GM10266 (cell line): Measurements from ENCODE around the gene GALC.

Experiments used
- DNase-seq: peaks from one replicate; pipeline ENCODE4 v3.0.0; 2012; ENCODE audit errors: extremely low spot score
- TF ChIP-seq, protein P1 (sequence below): IDR thresholded peaks from 2 replicates; pipeline ENCODE4 v1.5.1; 2012; ENCODE audit warnings: mild to moderate bottlenecking, low read depth; ENCODE audit not compliant: control insufficient read depth, insufficient read depth; ENCODE audit errors: missing control alignments

Gene GALC

DNA sequence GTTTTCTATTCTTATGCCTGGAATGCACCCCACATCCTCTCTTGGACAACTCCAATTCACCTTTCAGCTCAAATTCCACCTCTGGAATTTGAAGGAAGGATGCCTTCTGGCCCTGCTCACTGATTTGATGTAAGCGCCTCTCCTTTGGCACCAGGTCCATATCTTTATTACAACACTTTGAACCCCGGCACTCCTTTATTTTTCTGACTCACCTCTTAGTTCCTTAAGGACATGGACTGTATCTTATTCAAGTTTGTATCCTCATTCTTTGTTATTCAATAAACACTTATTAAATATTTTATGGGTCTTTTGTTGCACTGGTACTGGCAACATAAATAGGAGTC, 3.1 kb downstream of the GALC start:
- TF ChIP-seq, protein P1, sequence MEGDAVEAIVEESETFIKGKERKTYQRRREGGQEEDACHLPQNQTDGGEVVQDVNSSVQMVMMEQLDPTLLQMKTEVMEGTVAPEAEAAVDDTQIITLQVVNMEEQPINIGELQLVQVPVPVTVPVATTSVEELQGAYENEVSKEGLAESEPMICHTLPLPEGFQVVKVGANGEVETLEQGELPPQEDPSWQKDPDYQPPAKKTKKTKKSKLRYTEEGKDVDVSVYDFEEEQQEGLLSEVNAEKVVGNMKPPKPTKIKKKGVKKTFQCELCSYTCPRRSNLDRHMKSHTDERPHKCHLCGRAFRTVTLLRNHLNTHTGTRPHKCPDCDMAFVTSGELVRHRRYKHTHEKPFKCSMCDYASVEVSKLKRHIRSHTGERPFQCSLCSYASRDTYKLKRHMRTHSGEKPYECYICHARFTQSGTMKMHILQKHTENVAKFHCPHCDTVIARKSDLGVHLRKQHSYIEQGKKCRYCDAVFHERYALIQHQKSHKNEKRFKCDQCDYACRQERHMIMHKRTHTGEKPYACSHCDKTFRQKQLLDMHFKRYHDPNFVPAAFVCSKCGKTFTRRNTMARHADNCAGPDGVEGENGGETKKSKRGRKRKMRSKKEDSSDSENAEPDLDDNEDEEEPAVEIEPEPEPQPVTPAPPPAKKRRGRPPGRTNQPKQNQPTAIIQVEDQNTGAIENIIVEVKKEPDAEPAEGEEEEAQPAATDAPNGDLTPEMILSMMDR, result no peak
- no peak for DNase-seq

DNA sequence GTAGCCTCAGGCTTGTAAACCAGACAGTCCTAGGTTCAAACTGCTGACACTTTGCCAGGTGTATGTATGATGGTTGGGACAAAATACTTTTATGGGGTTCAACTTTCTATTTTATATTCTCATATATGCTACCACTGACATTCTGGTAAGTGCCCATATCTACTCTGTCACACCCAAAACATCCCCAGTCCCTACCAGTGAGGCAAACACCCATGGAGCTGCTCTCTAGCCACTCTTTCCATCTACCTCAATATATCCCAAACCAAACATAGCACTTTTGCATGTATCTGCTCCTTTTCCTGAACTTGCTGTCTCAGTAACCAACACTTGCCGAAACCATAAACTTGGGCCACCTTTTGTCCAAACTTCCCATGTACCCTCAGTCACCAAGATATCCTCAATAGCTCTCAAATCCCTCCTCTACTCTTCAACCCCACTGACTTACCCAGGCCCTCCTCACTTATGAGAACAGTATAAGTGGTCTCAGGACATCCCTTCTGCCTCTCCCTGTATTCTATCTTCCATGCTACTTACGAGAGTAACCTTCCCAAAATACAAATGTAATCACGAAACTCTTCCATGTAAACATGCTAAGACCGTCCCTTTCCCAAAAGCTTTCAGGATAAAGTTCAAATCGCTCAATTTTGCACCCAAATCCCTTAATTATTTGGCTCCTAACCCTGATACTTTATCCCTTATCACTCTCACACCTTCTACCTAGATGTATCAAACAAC, 3.6 kb downstream of the GALC start:
- no peak for DNase-seq
- TF ChIP-seq, protein P1, result no peak

DNA sequence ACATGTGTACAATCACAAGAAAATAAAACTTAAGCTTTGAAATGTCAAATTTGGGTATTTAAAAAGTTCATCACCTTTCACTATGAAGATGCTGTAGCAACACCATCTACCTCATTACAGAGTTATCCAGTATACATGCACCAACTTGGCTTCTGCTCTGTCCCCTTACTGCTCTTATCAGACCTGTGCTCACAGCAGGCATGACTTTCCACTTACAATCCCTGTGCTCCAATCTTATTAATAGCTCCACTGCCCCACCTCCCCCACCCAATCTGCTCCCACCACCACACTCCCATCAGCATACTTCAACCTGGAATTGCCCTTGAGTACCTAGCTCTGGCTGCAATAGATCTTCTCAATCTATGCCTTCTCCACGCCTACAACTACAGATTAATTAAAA, 13.3 kb downstream of the GALC start:
- TF ChIP-seq, protein P1, result no peak
- DNase-seq, result no peak

DNA sequence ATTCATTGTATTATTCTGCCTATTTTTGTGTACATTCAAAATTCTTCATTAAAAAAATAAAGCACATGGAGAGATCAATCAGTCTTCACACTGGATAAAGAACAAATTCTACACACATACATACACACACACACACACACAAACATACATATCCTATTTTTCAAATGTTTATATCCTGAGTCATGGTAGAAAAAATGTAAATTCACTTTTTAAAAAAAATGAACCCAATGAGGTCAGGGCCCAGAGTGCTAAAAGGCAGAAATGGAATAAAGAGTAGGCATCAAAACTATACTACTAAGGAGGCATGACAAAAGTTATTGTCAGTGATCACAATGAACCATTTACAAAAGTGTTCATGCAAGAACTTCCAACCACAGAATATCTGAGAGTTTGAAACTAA, 17.3 kb downstream of the GALC start:
- TF ChIP-seq, protein P1, result no peak

DNA sequence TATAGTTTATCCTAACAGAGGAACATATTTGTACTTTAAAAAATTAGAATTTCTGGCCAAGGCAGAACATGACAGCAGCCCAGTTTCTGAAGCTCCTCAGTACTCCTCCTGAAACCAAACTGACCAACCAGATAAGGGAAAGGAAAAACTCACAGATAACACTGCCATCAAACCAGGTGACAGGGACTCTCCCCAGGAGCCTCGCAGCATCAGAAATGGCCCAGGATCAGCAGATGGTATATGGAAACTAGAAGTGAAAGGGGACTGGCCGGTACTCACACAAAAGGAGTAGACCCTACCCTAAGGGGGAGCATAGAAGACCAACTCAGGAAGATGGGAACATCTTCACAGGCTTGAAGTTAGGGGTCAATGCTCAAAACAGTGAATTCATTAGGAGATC, 22.0 kb downstream of the GALC start:
- no peak for DNase-seq
- TF ChIP-seq, protein P1, result no peak

More for the DNA sequence above, 17.3 kb downstream of the GALC start:
- DNase-seq, result no peak

DNA sequence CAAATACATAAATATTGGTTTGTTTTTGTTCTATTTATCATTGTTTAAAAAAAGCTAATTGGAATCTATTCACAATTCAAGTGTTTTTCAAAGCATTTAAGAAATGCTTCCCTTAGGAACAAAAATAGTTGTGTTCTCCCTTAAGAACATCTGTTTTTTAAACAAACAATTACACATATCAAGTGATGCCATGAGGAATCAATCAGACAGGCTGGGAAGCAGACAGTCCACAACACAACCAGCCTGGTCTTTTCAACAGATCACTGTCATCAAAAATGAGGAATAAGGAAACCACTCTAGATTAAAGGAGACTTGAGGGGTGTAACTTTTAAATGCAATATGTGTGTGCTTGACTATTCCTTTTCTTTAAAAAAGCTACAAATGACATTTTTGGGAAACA, 25.5 kb downstream of the GALC start:
- TF ChIP-seq, protein P1, result no peak
- no peak for DNase-seq

DNA sequence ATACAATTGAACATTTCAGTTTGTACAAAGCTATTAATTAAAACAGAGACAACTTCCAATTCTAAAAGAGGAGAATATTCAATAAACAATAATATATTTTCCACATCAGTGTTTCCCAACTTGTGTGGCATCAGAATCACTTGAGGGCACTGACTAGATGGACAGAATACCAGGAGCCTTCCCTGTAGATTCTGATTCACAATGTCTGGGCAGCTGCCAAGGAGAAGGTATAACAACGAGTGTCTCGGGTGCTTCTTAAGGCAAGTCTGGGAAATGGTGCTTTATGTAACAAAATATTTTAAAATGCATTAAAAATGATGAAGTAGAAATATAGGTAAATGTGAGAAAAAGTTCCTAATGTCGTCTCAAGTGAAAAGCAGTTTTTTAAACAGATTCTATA, 26.2 kb downstream of the GALC start:
- no peak for DNase-seq

More for the DNA sequence above, 26.2 kb downstream of the GALC start:
- TF ChIP-seq, protein P1, result no peak
